Measurements from ENCODE around the gene CEP112. TPM values are rescaled to one million over a fixed set of nuclear protein-coding genes. Genes with fewer than 3 reads are reported as not detected.

Gene CEP112
- total and polyA plus RNA-seq, 9 of the 15 experiments (the other 6 are each of a cell fraction or from before 2014, with no cell fraction given): 0.84 TPM; not detected in 8

GRCh38 chr17:65751263-65751662, 440.7 kb downstream of the CEP112 start (continued):
- TF ChIP-seq REST (IDR thresholded peaks at IDR 0.05; ENCODE audit: borderline replicate concordance) (no peak), REST (CRISPR knock-in tag; IDR thresholded peaks at IDR 0.05; ENCODE audit: low read depth) (no peak), RUNX1 (IDR thresholded peaks at IDR 0.05; ENCODE audit: low read depth) (no peak), FOXO4 (CRISPR knock-in tag; IDR thresholded peaks at IDR 0.05) (no peak), ZFX (CRISPR knock-in tag; IDR thresholded peaks at IDR 0.05) (no peak), ZNF175 (CRISPR knock-in tag; IDR thresholded peaks at IDR 0.05; ENCODE audit: low read depth) (no peak), ZNF12 (CRISPR knock-in tag; IDR thresholded peaks at IDR 0.05) (no peak), KDM1A (IDR thresholded peaks at IDR 0.05) (no peak)
